Astrocyte (in vitro differentiated cells and primary cell): Measurements from ENCODE around the gene FAM53B. TPM values are rescaled to one million over a fixed set of nuclear protein-coding genes. Genes with fewer than 3 reads are reported as not detected.

Experiments used
- DNase-seq: peaks from one replicate; pipeline ENCODE4 v3.0.0-alpha.2; 2010; ENCODE audit warnings: low read depth
- FAIRE-seq: peaks from 2 replicates; lab custom pipeline; 2011; peaks lifted over from hg19 to GRCh38; lab: Jason Lieb, UNC
- H2AFZ ChIP-seq: 2 replicates; pipeline ENCODE4 v1.6.0; 2012; ENCODE audit warnings: low read depth, low read length, inconsistent platforms
- H3K27ac ChIP-seq: 2 replicates; pipeline ENCODE4 v1.5.1; 2011; ENCODE audit warnings: low read depth, low read length, inconsistent platforms
- H3K27me3 ChIP-seq: 2 replicates; pipeline ENCODE4 v1.6.0; 2011; ENCODE audit warnings: low read length, inconsistent platforms; ENCODE audit not compliant: insufficient read depth
- H3K36me3 ChIP-seq: 2 replicates; pipeline ENCODE4 v1.5.1; 2011; ENCODE audit warnings: low read length, inconsistent platforms; ENCODE audit not compliant: insufficient read depth
- H3K4me1 ChIP-seq: 2 replicates; pipeline ENCODE4 v1.5.1; 2011; ENCODE audit warnings: low read length, inconsistent platforms; ENCODE audit not compliant: insufficient read depth
- H3K4me2 ChIP-seq: 2 replicates; pipeline ENCODE4 v1.6.0; 2012; ENCODE audit warnings: low read length, inconsistent platforms
- H3K4me3 ChIP-seq: 2 replicates; pipeline ENCODE4 v1.5.1; 2011; ENCODE audit warnings: low read depth, mild to moderate bottlenecking, low read length, inconsistent platforms; ENCODE audit not compliant: insufficient read depth
- H3K79me2 ChIP-seq: 2 replicates; pipeline ENCODE4 v1.6.0; 2012; ENCODE audit warnings: mild to moderate bottlenecking, low read length, inconsistent platforms; ENCODE audit not compliant: insufficient read depth
- H3K9ac ChIP-seq: 2 replicates; pipeline ENCODE4 v1.6.0; 2012; ENCODE audit warnings: mild to moderate bottlenecking, low read length, inconsistent platforms
- H3K9me3 ChIP-seq: 2 replicates; pipeline ENCODE4 v1.5.1; 2012; ENCODE audit warnings: low read depth, mild to moderate bottlenecking, low read length, inconsistent platforms; ENCODE audit not compliant: insufficient read depth
- H4K20me1 ChIP-seq: 2 replicates; pipeline ENCODE4 v1.6.0; 2012; ENCODE audit warnings: low read length, inconsistent platforms; ENCODE audit not compliant: insufficient read depth
- H3K27ac Mint-ChIP-seq: one replicate; pipeline ENCODE4 v1.8.0; 2021; ENCODE audit warnings: mild to moderate bottlenecking, mixed read lengths; ENCODE audit not compliant: unreplicated experiment
- H3K27me3 Mint-ChIP-seq: one replicate; pipeline ENCODE4 v1.8.0; 2021; ENCODE audit warnings: low read depth, mixed read lengths; ENCODE audit not compliant: unreplicated experiment
- H3K36me3 Mint-ChIP-seq: one replicate; pipeline ENCODE4 v1.8.0; 2021; ENCODE audit warnings: low read depth, mixed read lengths; ENCODE audit not compliant: unreplicated experiment
- H3K4me1 Mint-ChIP-seq: one replicate; pipeline ENCODE4 v1.8.0; 2021; ENCODE audit warnings: low read depth, mixed read lengths; ENCODE audit not compliant: unreplicated experiment
- H3K4me3 Mint-ChIP-seq: one replicate; pipeline ENCODE4 v1.8.0; 2021; ENCODE audit warnings: mild to moderate bottlenecking, moderate library complexity, mixed read lengths; ENCODE audit not compliant: unreplicated experiment
- H3K9me3 Mint-ChIP-seq: one replicate; pipeline ENCODE4 v1.8.0; 2021; ENCODE audit warnings: mild to moderate bottlenecking, mixed read lengths; ENCODE audit not compliant: unreplicated experiment
- CTCF ChIP-seq: IDR thresholded peaks from 2 replicates; pipeline ENCODE4 v1.5.1; 2011; ENCODE audit warnings: low read depth, mild to moderate bottlenecking, inconsistent platforms, low read length, moderate library complexity; ENCODE audit not compliant: insufficient read depth
- EZH2 ChIP-seq: IDR thresholded peaks from 2 replicates; pipeline ENCODE4 v1.6.1; 2012; ENCODE audit warnings: mild to moderate bottlenecking, low read length, inconsistent platforms; ENCODE audit not compliant: insufficient read depth
- total RNA-seq: library from RNA; stranded (reverse); gene quantifications from 2 replicates; pipeline ENCODE4 v1.2.1, GENCODE V29; 2021

Gene FAM53B
- total RNA-seq, 1 donor from 2014 or later, result 12.9 TPM

- Histone ChIP-seq H2AFZ (no peak overlapping the region), H3K79me2 (peaks cover 19% of the 10 kb centered on the region), H3K9me3 (no peaks in the 10 kb centered on the region), H3K9ac (no peak overlapping the region), H3K27me3 (no peaks in the 10 kb centered on the region), H3K36me3 (peaks cover 5% of the 10 kb centered on the region), H3K4me1 (peaks cover 10% of the 10 kb centered on the region), H4K20me1 (peaks cover 54% of the 10 kb centered on the region), H3K4me3 (no peak overlapping the region), H3K4me2 (no peak overlapping the region), H3K27ac (no peak overlapping the region)
- Mint-ChIP-seq H3K27ac (no peak overlapping the region), H3K4me3 (no peak overlapping the region), H3K27me3 (peaks cover 4% of the 10 kb centered on the region), H3K36me3 (peaks cover 15% of the 10 kb centered on the region), H3K9me3 (no peaks in the 10 kb centered on the region), H3K4me1 (peaks cover 18% of the 10 kb centered on the region)
- DNase-seq, result no peak
- no peak for FAIRE-seq
- no peak for TF ChIP-seq EZH2
- TF ChIP-seq CTCF, result no peak
Observed at GRCh38 chr10:124728071-124728829, 15.9 kb downstream of the FAM53B start.

- Histone ChIP-seq H2AFZ (no peak overlapping the region), H3K27me3 (no peaks in the 10 kb centered on the region), H3K9me3 (no peaks in the 10 kb centered on the region), H3K4me2 (no peak overlapping the region), H3K27ac (no peak overlapping the region), H3K79me2 (peaks cover 23% of the 10 kb centered on the region), H4K20me1 (peaks cover 54% of the 10 kb centered on the region), H3K4me1 (peaks cover 8% of the 10 kb centered on the region), H3K9ac (no peak overlapping the region), H3K4me3 (no peak overlapping the region), H3K36me3 (peaks cover 5% of the 10 kb centered on the region)
- DNase-seq, result no peak
- FAIRE-seq, result no peak
- peaks cover 12% of the 10 kb centered on the region for H3K36me3 Mint-ChIP-seq
- peaks cover 4% of the 10 kb centered on the region for H3K27me3 Mint-ChIP-seq
- H3K4me1 Mint-ChIP-seq, result peaks cover 20% of the 10 kb centered on the region
- no peak overlapping the region for H3K4me3 Mint-ChIP-seq
- no peaks in the 10 kb centered on the region for H3K9me3 Mint-ChIP-seq
- no peak for TF ChIP-seq EZH2
- TF ChIP-seq CTCF, result no peak
- no peak overlapping the region for H3K27ac Mint-ChIP-seq
Observed at GRCh38 chr10:124727361-124727960, 16.7 kb downstream of the FAM53B start.

- Mint-ChIP-seq H3K4me3 (no peak overlapping the region), H3K27me3 (peaks cover 4% of the 10 kb centered on the region), H3K27ac (no peak overlapping the region), H3K4me1 (peaks cover 20% of the 10 kb centered on the region), H3K9me3 (no peaks in the 10 kb centered on the region), H3K36me3 (peaks cover 8% of the 10 kb centered on the region)
- Histone ChIP-seq H3K4me2 (no peak overlapping the region), H3K79me2 (peaks cover 18% of the 10 kb centered on the region), H3K9me3 (no peaks in the 10 kb centered on the region), H3K9ac (no peak overlapping the region), H2AFZ (no peak overlapping the region), H3K4me3 (no peak overlapping the region), H4K20me1 (peaks cover 56% of the 10 kb centered on the region), H3K4me1 (peaks cover 8% of the 10 kb centered on the region), H3K27me3 (no peaks in the 10 kb centered on the region), H3K36me3 (peaks cover 5% of the 10 kb centered on the region), H3K27ac (no peak overlapping the region)
- TF ChIP-seq EZH2 (no peak), CTCF (no peak)
- DNase-seq (no peak), FAIRE-seq (no peak)
Observed at GRCh38 chr10:124725791-124726190, 18.4 kb downstream of the FAM53B start.
